KMS-11 (cell line): ENCODE data around the gene UBL7.
A peak's percentile ranks its signal among the peaks of the same experiment; 100 is the strongest.

Experiments used
- H2AFZ ChIP-seq: fragments of 200-600 bp; sonication (generic); 2 replicates; pipeline ENCODE4 v1.6.1; 2016; ENCODE audit warnings: antibody characterized with exemption, mixed run types, low read depth
- H3K27ac ChIP-seq: fragments of 200-600 bp; sonication (generic); 2 replicates; pipeline ENCODE4 v1.6.1; 2016; ENCODE audit warnings: mild to moderate bottlenecking, mixed run types
- H3K27me3 ChIP-seq: fragments of 200-600 bp; sonication (generic); 2 replicates; pipeline ENCODE4 v1.6.1; 2017; ENCODE audit warnings: mild to moderate bottlenecking, low read depth, mixed run types, moderate library complexity; ENCODE audit not compliant: insufficient read depth
- H3K36me3 ChIP-seq: fragments of 200-600 bp; sonication (generic); 2 replicates; pipeline ENCODE4 v1.6.1; 2017; ENCODE audit warnings: mild to moderate bottlenecking, mixed run types; ENCODE audit not compliant: insufficient read depth
- H3K4me1 ChIP-seq: fragments of 200-600 bp; sonication (generic); 2 replicates; pipeline ENCODE4 v1.6.1; 2016; ENCODE audit warnings: mild to moderate bottlenecking, low read depth, mixed run types; ENCODE audit not compliant: poor library complexity, severe bottlenecking
- H3K4me2 ChIP-seq: fragments of 200-600 bp; sonication (generic); 2 replicates; pipeline ENCODE4 v1.7.0; 2016; ENCODE audit warnings: mild to moderate bottlenecking, mixed run types
- H3K4me3 ChIP-seq: fragments of 200-600 bp; sonication (generic); IDR thresholded peaks from 2 replicates; pipeline ENCODE4 v1.6.1; 2017; ENCODE audit warnings: low read depth, low read length, mixed read lengths; ENCODE audit not compliant: insufficient read depth
- H3K79me2 ChIP-seq: fragments of 200-600 bp; sonication (generic); 2 replicates; pipeline ENCODE4 v1.6.1; 2016; ENCODE audit warnings: low read depth, mixed run types; ENCODE audit not compliant: insufficient read depth
- H3K9ac ChIP-seq: fragments of 200-600 bp; sonication (generic); 2 replicates; pipeline ENCODE4 v1.6.1; 2016; ENCODE audit warnings: mild to moderate bottlenecking, mixed run types
- H4K20me1 ChIP-seq: fragments of 200-600 bp; sonication (generic); 2 replicates; pipeline ENCODE4 v1.6.1; 2016; ENCODE audit warnings: mild to moderate bottlenecking, mixed run types; ENCODE audit not compliant: insufficient read depth
- CTCF ChIP-seq: fragments of 200-600 bp; sonication (generic); conservative IDR thresholded peaks from 2 replicates; pipeline ENCODE4 v1.6.1; 2017; ENCODE audit warnings: low read depth, mild to moderate bottlenecking, antibody characterized with exemption, low read length, moderate library complexity, mixed read lengths

Gene UBL7

GRCh38 chr15:74454764-74455500 lies 6.0 kb downstream of the UBL7 start:
- H3K27me3 ChIP-seq: no peaks in the 10 kb centered on the region
- no peaks in the 10 kb centered on the region for H3K79me2 ChIP-seq
- H3K27ac ChIP-seq: no peak overlapping the region
- no peaks in the 10 kb centered on the region for H4K20me1 ChIP-seq
- no peak overlapping the region for H3K4me3 ChIP-seq
- H3K4me2 ChIP-seq: peak overlapping the region; percentile 16; the same call in 1 of the 2 replicates
- no peaks in the 10 kb centered on the region for H3K36me3 ChIP-seq
- H3K4me1 ChIP-seq: peaks cover 26% of the 10 kb centered on the region
- no peak for TF ChIP-seq CTCF
- no peak overlapping the region for H2AFZ ChIP-seq
- H3K9ac ChIP-seq: no peak overlapping the region

GRCh38 chr15:74453925-74454763 lies 6.8 kb downstream of the UBL7 start:
- Histone ChIP-seq H3K79me2 (no peaks in the 10 kb centered on the region), H2AFZ (no peak overlapping the region), H3K27me3 (no peaks in the 10 kb centered on the region), H3K9ac (no peak overlapping the region), H3K4me3 (no peak overlapping the region), H4K20me1 (no peaks in the 10 kb centered on the region), H3K36me3 (no peaks in the 10 kb centered on the region), H3K4me1 (peaks cover 22% of the 10 kb centered on the region), H3K27ac (no peak overlapping the region), H3K4me2 (peak overlapping the region; percentile 16; the same call in 1 of the 2 replicates)
- no peak for TF ChIP-seq CTCF

GRCh38 chr15:74451861-74452835 lies 8.8 kb downstream of the UBL7 start:
- TF ChIP-seq CTCF: no peak
- Histone ChIP-seq H3K36me3 (no peaks in the 10 kb centered on the region), H3K27ac (no peak overlapping the region), H3K4me2 (no peak overlapping the region), H3K9ac (no peak overlapping the region), H3K4me1 (peaks cover 22% of the 10 kb centered on the region), H4K20me1 (no peaks in the 10 kb centered on the region), H2AFZ (no peak overlapping the region), H3K4me3 (no peak overlapping the region), H3K27me3 (no peaks in the 10 kb centered on the region), H3K79me2 (no peaks in the 10 kb centered on the region)

GRCh38 chr15:74451322-74451721 lies 9.6 kb downstream of the UBL7 start:
- Histone ChIP-seq H3K36me3 (no peaks in the 10 kb centered on the region), H3K4me1 (peaks cover 22% of the 10 kb centered on the region), H3K9ac (no peak overlapping the region), H2AFZ (no peak overlapping the region), H3K4me3 (no peak overlapping the region), H3K79me2 (no peaks in the 10 kb centered on the region), H4K20me1 (no peaks in the 10 kb centered on the region), H3K27me3 (no peaks in the 10 kb centered on the region), H3K27ac (no peak overlapping the region), H3K4me2 (no peak overlapping the region)
- TF ChIP-seq CTCF: no peak
